Astrocyte of the spinal cord (primary cell): ENCODE results near the gene CDH2.

ENCODE experiments used
- DNase-seq: peaks from one replicate; pipeline ENCODE4 v3.0.0; 2011; ENCODE audit warnings: low read depth, low spot score
- H3K4me3 ChIP-seq: 2 replicates; pipeline ENCODE4 v1.5.1; 2011; ENCODE audit warnings: low read depth, mild to moderate bottlenecking, low read length, moderate library complexity
- CTCF ChIP-seq: IDR thresholded peaks from 2 replicates; pipeline ENCODE4 v1.5.1; 2012; ENCODE audit warnings: low read depth, mild to moderate bottlenecking, low read length, inconsistent platforms
- in situ Hi-C: cut with HindIII; loops from 2 replicates; pipeline ENCODE4 v1.10.0; 2017; ENCODE audit warnings: low sequenced_read_pairs

The CDH2 gene

GRCh38 chr18:27991391-27991790, 185.5 kb downstream of the CDH2 start:
- TF ChIP-seq CTCF = no peak
- DNase-seq = no peak
- in situ Hi-C loops = no loop called here
- no peak overlapping the region for H3K4me3 ChIP-seq

- DNase-seq = no peak
- no peak overlapping the region for H3K4me3 ChIP-seq
- TF ChIP-seq CTCF = no peak
- in situ Hi-C loops = no loop called here
Measured at GRCh38 chr18:27985832-27986231, 191.1 kb downstream of the CDH2 start.

- in situ Hi-C loops = no loop called here
- H3K4me3 ChIP-seq = no peak overlapping the region
- TF ChIP-seq CTCF = no peak
- no peak for DNase-seq
Measured at GRCh38 chr18:27983780-27984179, 193.2 kb downstream of the CDH2 start.

GRCh38 chr18:27976806-27977408, 200.0 kb downstream of the CDH2 start:
- no peak for DNase-seq
- no peak for TF ChIP-seq CTCF
- H3K4me3 ChIP-seq = no peak overlapping the region
- in situ Hi-C loops = no loop called here

GRCh38 chr18:27970321-27970720, 206.6 kb downstream of the CDH2 start:
- in situ Hi-C loops = no loop called here
- TF ChIP-seq CTCF = no peak
- DNase-seq = no peak
- H3K4me3 ChIP-seq = no peak overlapping the region

- in situ Hi-C loops = no loop called here
- no peak overlapping the region for H3K4me3 ChIP-seq
- no peak for DNase-seq
- TF ChIP-seq CTCF = no peak
Measured at GRCh38 chr18:27969206-27969605, 207.7 kb downstream of the CDH2 start.
